GM23338 (cell line): ENCODE measurements around the gene LLGL1. TPM values are rescaled to one million over a fixed set of nuclear protein-coding genes. Genes with fewer than 3 reads are reported as not detected.
A peak's percentile ranks its signal among the peaks of the same experiment; 100 is the strongest.

ENCODE experiments used
- ATAC-seq: fragments of 200-7000 bp; cut with Tn5 transposase; 3 replicates; pipeline ENCODE4 v1.9.1; 2020
- DNase-seq: peaks from one replicate; pipeline ENCODE4 v3.0.0-alpha.2; 2015; ENCODE audit warnings: low spot score
- H2AFZ ChIP-seq: fragments of 200-600 bp; sonication (generic); 2 replicates; pipeline ENCODE4 v1.8.0; 2016; ENCODE audit warnings: antibody characterized with exemption, mild to moderate bottlenecking, moderate library complexity
- H3F3A ChIP-seq: fragments of 200-600 bp; sonication (generic); replicated peaks from 2 replicates; pipeline ENCODE4 v1.8.0; 2017; ENCODE audit warnings: antibody characterized with exemption, mixed run types, low read depth
- H3K27ac ChIP-seq: fragments of 200-600 bp; sonication (generic); 2 replicates; pipeline ENCODE4 v1.6.1; 2016; ENCODE audit warnings: low read depth
- H3K27me3 ChIP-seq: fragments of 200-600 bp; sonication (generic); 2 replicates; pipeline ENCODE4 v1.8.0; 2016; ENCODE audit warnings: mild to moderate bottlenecking, mixed run types, moderate library complexity; ENCODE audit not compliant: insufficient read depth
- H3K36me3 ChIP-seq: fragments of 200-600 bp; sonication (generic); 2 replicates; pipeline ENCODE4 v1.8.0; 2016; ENCODE audit warnings: mild to moderate bottlenecking; ENCODE audit not compliant: insufficient read depth
- H3K4me1 ChIP-seq: fragments of 200-600 bp; sonication (generic); 2 replicates; pipeline ENCODE4 v1.8.0; 2016; ENCODE audit warnings: mild to moderate bottlenecking, moderate library complexity; ENCODE audit not compliant: insufficient read depth
- H3K4me2 ChIP-seq: fragments of 200-600 bp; sonication (generic); 2 replicates; pipeline ENCODE4 v1.7.1; 2017; ENCODE audit warnings: mixed run types
- H3K4me3 ChIP-seq: fragments of 200-600 bp; sonication (generic); 2 replicates; pipeline ENCODE4 v1.6.1; 2016; ENCODE audit warnings: mixed run types
- H3K79me2 ChIP-seq: fragments of 200-600 bp; sonication (generic); replicated peaks from 2 replicates; pipeline ENCODE4 v1.8.0; 2017; ENCODE audit warnings: mild to moderate bottlenecking; ENCODE audit not compliant: insufficient read depth
- H3K9me2 ChIP-seq: fragments of 200-600 bp; sonication (generic); 2 replicates; pipeline ENCODE4 v1.8.0; 2017; ENCODE audit not compliant: insufficient read depth
- H4K20me1 ChIP-seq: fragments of 200-600 bp; sonication (generic); replicated peaks from 2 replicates; pipeline ENCODE4 v1.8.0; 2017; ENCODE audit warnings: mild to moderate bottlenecking; ENCODE audit not compliant: insufficient read depth
- H3K27ac Mint-ChIP-seq: 2 replicates; pipeline ENCODE4 v1.8.0; 2020; ENCODE audit warnings: inconsistent platforms, mild to moderate bottlenecking, moderate library complexity, mixed read lengths
- H3K27me3 Mint-ChIP-seq: 3 replicates; pipeline ENCODE4 v1.8.0; 2022; ENCODE audit warnings: low read depth, mild to moderate bottlenecking, moderate library complexity, mixed read lengths, inconsistent platforms; ENCODE audit not compliant: insufficient read depth, poor library complexity
- H3K36me3 Mint-ChIP-seq: 3 replicates; pipeline ENCODE4 v1.8.0; 2021; ENCODE audit warnings: low read depth, mild to moderate bottlenecking, inconsistent platforms, moderate library complexity, mixed read lengths
- H3K4me1 Mint-ChIP-seq: 3 replicates; pipeline ENCODE4 v1.8.0; 2020; ENCODE audit warnings: mild to moderate bottlenecking, inconsistent platforms, mixed read lengths
- H3K4me3 Mint-ChIP-seq: 3 replicates; pipeline ENCODE4 v1.8.0; 2021; ENCODE audit warnings: moderate library complexity, mild to moderate bottlenecking, inconsistent platforms, mixed read lengths
- H3K9me3 Mint-ChIP-seq: 3 replicates; pipeline ENCODE4 v1.8.0; 2020; ENCODE audit warnings: moderate library complexity, mild to moderate bottlenecking, inconsistent platforms, mixed read lengths
- CREB1 ChIP-seq: fragments of 250-450 bp; sonication (Bioruptor Pico); IDR thresholded peaks from 2 replicates; pipeline ENCODE4 v1.5.0; 2020; ENCODE audit warnings: low read depth, mild to moderate bottlenecking, moderate library complexity
- CTCF ChIP-seq, 2 experiments: fragments of 200-600 bp in 1 of 2; sonication (generic) in 1 of 2; conservative IDR thresholded peaks; 2 replicates each; pipeline versions ENCODE4 v1.5.1 to v1.6.1; 2016 to 2017; ENCODE audit warnings: antibody characterized with exemption in 2 of 2, low read depth in 2 of 2, mild to moderate bottlenecking in 2 of 2, moderate library complexity in 1 of 2
- ETS1 ChIP-seq: IDR thresholded peaks from 2 replicates; pipeline ENCODE4 v1.6.1; 2016; ENCODE audit warnings: antibody characterized with exemption
- EZH2 ChIP-seq: fragments of 200-600 bp; sonication (generic); IDR thresholded peaks from one replicate; pipeline ENCODE4 v1.8.0; 2017; ENCODE audit warnings: antibody characterized with exemption, mild to moderate bottlenecking, low read depth; ENCODE audit not compliant: unreplicated experiment
- EZH2phosphoT487 ChIP-seq: fragments of 200-600 bp; sonication (generic); IDR thresholded peaks from one replicate; pipeline ENCODE4 v1.8.1; 2018; ENCODE audit warnings: antibody characterized with exemption; ENCODE audit not compliant: unreplicated experiment
- JUNB ChIP-seq: IDR thresholded peaks from one replicate; pipeline ENCODE4 v1.6.1; 2016; ENCODE audit warnings: antibody characterized with exemption; ENCODE audit not compliant: unreplicated experiment
- NANOG ChIP-seq: IDR thresholded peaks from 2 replicates; pipeline ENCODE4 v1.6.1; 2016; ENCODE audit warnings: antibody characterized with exemption, borderline replicate concordance
- POLR2AphosphoS5 ChIP-seq: IDR thresholded peaks from 2 replicates; pipeline ENCODE4 v1.6.1; 2016; ENCODE audit warnings: antibody characterized with exemption, low read depth
- REST ChIP-seq: IDR thresholded peaks from one replicate; pipeline ENCODE4 v1.6.1; 2018; ENCODE audit warnings: antibody characterized with exemption; ENCODE audit not compliant: unreplicated experiment
- STAT1 ChIP-seq: IDR thresholded peaks from one replicate; pipeline ENCODE4 v1.6.1; 2016; ENCODE audit warnings: antibody characterized with exemption; ENCODE audit not compliant: unreplicated experiment
- ZNF114 ChIP-seq: fragments of 250-450 bp; sonication (Bioruptor Pico); IDR thresholded peaks from 2 replicates; pipeline ENCODE4 v1.5.0; 2020; ENCODE audit warnings: mild to moderate bottlenecking, moderate library complexity
- ZNF331 ChIP-seq: fragments of 250-450 bp; sonication (Bioruptor Pico); IDR thresholded peaks from 2 replicates; pipeline ENCODE4 v1.5.0; 2020; ENCODE audit warnings: low read depth, mild to moderate bottlenecking, moderate library complexity
- ZNF462 ChIP-seq: fragments of 250-450 bp; sonication (Bioruptor Pico); IDR thresholded peaks from 2 replicates; pipeline ENCODE4 v1.5.0; 2020; ENCODE audit warnings: mild to moderate bottlenecking, moderate library complexity
- polyA plus RNA-seq: library from polyadenylated mRNA; unstranded; fragments of >200 nt; fragmentation: Nextera tagmentation; extraction: Ambion mirVana; gene quantifications from 2 replicates; pipeline ENCODE4 v1.2.1, GENCODE V29; 2016
- total RNA-seq: library from RNA; depleted of rRNA; stranded (reverse); fragments of >200 nt; shearing (Covaris generic); gene quantifications from 2 replicates; pipeline ENCODE4 v1.2.3, GENCODE V29; 2014

The LLGL1 gene
- total and polyA plus RNA-seq, 2 experiments from 2014 or later: 5.9 to 129 TPM

- peaks cover 100% of the 10 kb centered on the region for H3K79me2 ChIP-seq
- DNase-seq (no peak), ATAC-seq (no peak)
- no peak overlapping the region for H3K4me3 ChIP-seq
- no peaks in the 10 kb centered on the region for H3K27me3 ChIP-seq
- H3K36me3 ChIP-seq: peaks cover 12% of the 10 kb centered on the region
- H3K27ac ChIP-seq: 0 out of 2 replicates have a peak overlapping the region, but pooled peaks have one; percentile 26
- Mint-ChIP-seq H3K4me3 (no peak overlapping the region), H3K27me3 (peaks cover 3% of the 10 kb centered on the region), H3K4me1 (0 out of 3 replicates have a peak, but pooled peaks cover 5% of the 10 kb centered on the region), H3K9me3 (no peaks in the 10 kb centered on the region), H3K27ac (no peak overlapping the region), H3K36me3 (peaks cover 45% of the 10 kb centered on the region)
- no peaks in the 10 kb centered on the region for H3K9me2 ChIP-seq
- 0 out of 2 replicates have a peak, but pooled peaks cover 6% of the 10 kb centered on the region for H3F3A ChIP-seq
- 0 out of 2 replicates have a peak, but pooled peaks cover 6% of the 10 kb centered on the region for H3K4me1 ChIP-seq
- H3K4me2 ChIP-seq: no peak overlapping the region
- no peak overlapping the region for H2AFZ ChIP-seq
- TF ChIP-seq ZNF114 (CRISPR knock-in tag) (no peak), CREB1 (CRISPR knock-in tag) (no peak), STAT1 (no peak), JUNB (no peak), ZNF462 (CRISPR knock-in tag) (no peak), POLR2AphosphoS5 (no peak), EZH2 (no peak), ZNF331 (CRISPR knock-in tag) (no peak), EZH2phosphoT487 (no peak), REST (no peak), ETS1 (no peak), NANOG (no peak), CTCF (conservative IDR thresholded peaks at IDR 0.05; ENCODE audit: low read depth in 2 of 2) (no peak)
- peaks cover 62% of the 10 kb centered on the region for H4K20me1 ChIP-seq
Observed at GRCh38 chr17:18195246-18195645, 30.2 kb upstream of the LLGL1 start.
